SK-N-SH (cell line): Measurements from ENCODE around the gene STARD3. TPM values are rescaled to one million over a fixed set of nuclear protein-coding genes. Genes with fewer than 3 reads are reported as not detected.

ENCODE experiments used
- CTCF ChIA-PET: fragments of 300-600, 350-600 bp; formaldehyde crosslinking; extraction: SDS; loops from one replicate; lab custom pipeline; 2021; lab: Yijun Ruan, JAX
- POLR2A ChIA-PET: fragments of 350-600 bp; sonication (Branson Sonifier 250); formaldehyde crosslinking; extraction: SDS; loops from one replicate; lab custom pipeline; 2020; ENCODE audit warnings: antibody characterized with exemption, inconsistent platforms; lab: Yijun Ruan, JAX
- DNase-seq: peaks from one replicate; pipeline ENCODE4 v3.0.0; 2012
- H2AFZ ChIP-seq: fragments of 200-600 bp; sonication (generic); 2 replicates; pipeline ENCODE4 v1.8.1; 2016; ENCODE audit warnings: antibody characterized with exemption, mild to moderate bottlenecking, low read depth
- H3F3A ChIP-seq: fragments of 200-600 bp; sonication (generic); replicated peaks from 2 replicates; pipeline ENCODE3; 2016; ENCODE audit warnings: antibody characterized with exemption, mild to moderate bottlenecking; ENCODE audit not compliant: insufficient read depth
- H3K27ac ChIP-seq, 2 experiments: fragments of 200-500 bp in 1 of 2; fragments of 200-600 bp in 1 of 2; sonication (Bioruptor generic) in 1 of 2; sonication (generic), shearing (Covaris generic) in 1 of 2; 2 replicates each; pipeline versions ENCODE4 v1.5.1 to v1.6.1; 2014 to 2016; ENCODE audit warnings: low read depth in 2 of 2, inconsistent platforms in 1 of 2, low read length in 1 of 2, mild to moderate bottlenecking in 1 of 2, mixed read lengths in 1 of 2
- H3K27me3 ChIP-seq: fragments of 200-600 bp; sonication (generic), shearing (Covaris generic); 2 replicates; pipeline ENCODE4 v1.6.1; 2016; ENCODE audit warnings: mixed run types; ENCODE audit not compliant: insufficient read depth
- H3K36me3 ChIP-seq, 2 experiments: fragments of 200-500 bp in 1 of 2; fragments of 200-600 bp in 1 of 2; sonication (Bioruptor generic) in 1 of 2; sonication (generic) in 1 of 2; replicated peaks in 1 of 2; 2 replicates each; pipeline versions ENCODE3 to v1.5.1; 2014 to 2016; ENCODE audit warnings: low read length in 1 of 2, mild to moderate bottlenecking in 1 of 2; ENCODE audit not compliant: insufficient read depth in 2 of 2, control insufficient read depth in 1 of 2
- H3K4me1 ChIP-seq, 2 experiments: fragments of 200-500 bp in 1 of 2; fragments of 200-600 bp in 1 of 2; sonication (Bioruptor generic) in 1 of 2; sonication (generic), shearing (Covaris generic) in 1 of 2; 2 replicates each; pipeline versions ENCODE4 v1.5.1 to v1.6.1; 2014 to 2016; ENCODE audit warnings: low read depth in 1 of 2, low read length in 1 of 2, mixed run types in 1 of 2; ENCODE audit not compliant: insufficient read depth in 2 of 2, control insufficient read depth in 1 of 2
- H3K4me2 ChIP-seq: fragments of 200-600 bp; sonication (generic), shearing (Covaris generic); 2 replicates; pipeline ENCODE4 v1.6.1; 2017; ENCODE audit warnings: mixed run types
- H3K4me3 ChIP-seq, 2 experiments: fragments of 200-500 bp in 1 of 2; fragments of 200-600 bp in 1 of 2; sonication (Bioruptor generic) in 1 of 2; sonication (generic), shearing (Covaris generic) in 1 of 2; 2 replicates each; pipeline versions ENCODE4 v1.5.1 to v1.8.1; 2014 to 2016; ENCODE audit warnings: low read depth in 2 of 2, inconsistent platforms in 1 of 2, low read length in 1 of 2, mild to moderate bottlenecking in 1 of 2, mixed read lengths in 1 of 2, moderate library complexity in 1 of 2
- H3K79me2 ChIP-seq: fragments of 200-600 bp; sonication (generic); 2 replicates; pipeline ENCODE4 v1.8.1; 2017; ENCODE audit warnings: mild to moderate bottlenecking; ENCODE audit not compliant: insufficient read depth
- H3K9ac ChIP-seq: fragments of 200-600 bp; sonication (generic); 2 replicates; pipeline ENCODE4 v1.6.1; 2017; ENCODE audit warnings: mixed run types
- H3K9me2 ChIP-seq: fragments of 200-600 bp; sonication (generic); 2 replicates; pipeline ENCODE4 v1.6.1; 2017; ENCODE audit warnings: mixed run types
- H3K9me3 ChIP-seq: fragments of 200-600 bp; sonication (generic); 2 replicates; pipeline ENCODE4 v1.6.1; 2017; ENCODE audit warnings: mixed run types, mild to moderate bottlenecking, moderate library complexity
- H4K20me1 ChIP-seq: fragments of 200-600 bp; sonication (generic); 2 replicates; pipeline ENCODE4 v1.6.1; 2017; ENCODE audit warnings: mild to moderate bottlenecking, mixed run types; ENCODE audit not compliant: insufficient read depth
- CHD2 ChIP-seq: fragments of 150-350 bp; IDR thresholded peaks from 2 replicates; pipeline ENCODE4 v1.6.1; 2018; ENCODE audit warnings: low read length; ENCODE audit not compliant: partially characterized antibody
- CTCF ChIP-seq: fragments of 200-600 bp; sonication (generic); IDR thresholded peaks from 2 replicates; pipeline ENCODE4 v1.6.1; 2017; ENCODE audit warnings: antibody characterized with exemption, mild to moderate bottlenecking, moderate library complexity
- EP300 ChIP-seq, 2 experiments: IDR thresholded peaks; 2 replicates each; pipeline versions ENCODE4 v1.4.0 to v1.6.1; 2012; ENCODE audit warnings: borderline replicate concordance in 1 of 2, low read depth in 1 of 2, low read length in 1 of 2
- EZH2phosphoT487 ChIP-seq: fragments of 200-600 bp; sonication (generic); IDR thresholded peaks from 2 replicates; pipeline ENCODE4 v1.6.1; 2017; ENCODE audit warnings: low read depth, mixed run types, mild to moderate bottlenecking, antibody characterized with exemption, moderate library complexity, borderline replicate concordance
- FOXJ3 ChIP-seq: sonication (generic); formaldehyde crosslinking; IDR thresholded peaks from 2 replicates; pipeline ENCODE4 v1.5.1; 2020; ENCODE audit warnings: mild to moderate bottlenecking, missing genetic modification reagents
- FOXM1 ChIP-seq: IDR thresholded peaks from 2 replicates; pipeline ENCODE4 v1.4.0; 2012; ENCODE audit warnings: low read depth, mild to moderate bottlenecking
- GABPA ChIP-seq: IDR thresholded peaks from 2 replicates; pipeline ENCODE4 v1.4.0; 2012; ENCODE audit warnings: low read depth, mild to moderate bottlenecking
- IRF3 ChIP-seq: fragments of 150-350 bp; IDR thresholded peaks from 2 replicates; pipeline ENCODE4 v1.6.1; 2016; ENCODE audit warnings: mild to moderate bottlenecking, low read depth, low read length
- JUND ChIP-seq: IDR thresholded peaks from 2 replicates; pipeline ENCODE4 v1.4.0; 2012
- MEF2A ChIP-seq: IDR thresholded peaks from 2 replicates; pipeline ENCODE4 v1.4.0; 2012; ENCODE audit warnings: low read depth, borderline replicate concordance
- NRF1 ChIP-seq: IDR thresholded peaks from 2 replicates; pipeline ENCODE4 v1.6.1; 2012; ENCODE audit warnings: low read depth, mild to moderate bottlenecking, low read length
- POLR2AphosphoS5 ChIP-seq: IDR thresholded peaks from 2 replicates; pipeline ENCODE4 v1.6.1; 2012; ENCODE audit warnings: low read depth, low read length
- REST ChIP-seq: IDR thresholded peaks from 2 replicates; pipeline ENCODE4 v1.6.1; 2012; ENCODE audit warnings: mild to moderate bottlenecking, low read depth, low read length, moderate library complexity
- SIN3A ChIP-seq: IDR thresholded peaks from 2 replicates; pipeline ENCODE4 v1.6.1; 2012; ENCODE audit warnings: low read depth, mild to moderate bottlenecking, low read length, moderate library complexity, borderline replicate concordance
- SMC3 ChIP-seq: IDR thresholded peaks from 2 replicates; pipeline ENCODE4 v1.6.1; 2012; ENCODE audit warnings: low read depth, low read length, improper control_type of control experiment
- TCF12 ChIP-seq: IDR thresholded peaks from 2 replicates; pipeline ENCODE4 v1.4.0; 2012
- TEAD4 ChIP-seq: IDR thresholded peaks from 2 replicates; pipeline ENCODE4 v1.4.0; 2012; ENCODE audit warnings: mild to moderate bottlenecking, borderline replicate concordance; ENCODE audit not compliant: insufficient read depth
- USF2 ChIP-seq: fragments of 150-350 bp; IDR thresholded peaks from 2 replicates; pipeline ENCODE4 v1.6.1; 2017; ENCODE audit warnings: antibody characterized with exemption, low read length, low read depth, borderline replicate concordance
- WGBS: methylation state at CpG from one replicate; pipeline ENCODE4 v1.1.6; 2017; ENCODE audit warnings: low lambda C conversion rate; 5-methylcytosine and 5-hydroxymethylcytosine counted together
- polyA plus RNA-seq, 3 experiments: library from polyadenylated mRNA; depleted of rRNA; stranded (reverse); fragments of >200 nt; gene quantifications; 2 replicates each; pipeline ENCODE4 v1.2.3, GENCODE V29; 2012

STARD3 gene
- polyA plus RNA-seq, 1 of the 3 experiments (the other 2 are of a cell fraction), result 76.8 TPM

- CTCF ChIA-PET, result interaction anchor here (1.0 to 4.7 kb wide), 4 partner anchors 8 to 55 kb away, joined by 4 to 43 read pairs (median 8); partner anchors contain the start of gene PNMT
- Histone ChIP-seq H3F3A (peaks cover 2% of the 10 kb centered on the region), H3K4me1 (peaks cover 0 to 4% of the 10 kb centered on the region in 2 experiments; a peak in 1 of 4 replicates), H3K9ac (no peak overlapping the region), H3K9me3 (no peaks in the 10 kb centered on the region), H3K4me3 (no peak overlapping the region), H3K4me2 (no peak overlapping the region), H3K9me2 (no peaks in the 10 kb centered on the region), H3K27ac (no peak overlapping the region), H3K36me3 (no peaks in the 10 kb centered on the region), H2AFZ (no peak overlapping the region), H3K27me3 (peaks cover 33% of the 10 kb centered on the region; the same call in 1 of the 2 replicates), H3K79me2 (no peaks in the 10 kb centered on the region), H4K20me1 (no peaks in the 10 kb centered on the region)
- no peak for DNase-seq
- 78% methylated on average over 7 of the region's 7 CpGs for WGBS
- TF ChIP-seq CTCF (no peak), TCF12 (no peak), IRF3 (no peak), EP300 (IDR thresholded peaks at IDR 0.05; ENCODE audit: borderline replicate concordance in 1 of 2, low read depth in 1 of 2, low read length in 1 of 2) (no peak), MEF2A (no peak), FOXJ3 (CRISPR knock-in tag) (no peak), SMC3 (no peak), FOXM1 (no peak), NRF1 (no peak)
- POLR2A ChIA-PET, result no interaction called here
Measured at GRCh38 chr17:39612935-39613464, 23.9 kb upstream of the STARD3 start.

GRCh38 chr17:39614545-39615157, 22.3 kb upstream of the STARD3 start:
- TF ChIP-seq TEAD4 (no peak), SIN3A (no peak), POLR2AphosphoS5 (no peak), FOXJ3 (CRISPR knock-in tag) (no peak), JUND (no peak), EZH2phosphoT487 (no peak), CHD2 (no peak), GABPA (no peak), REST (no peak), FOXM1 (no peak), USF2 (no peak)
- ChIA-PET CTCF (interaction anchor here (0.9 to 14.5 kb wide), 4 partner anchors 8 to 67 kb away, joined by 3 to 285 read pairs (median 25); partner anchors contain the start of gene NEUROD2), POLR2A (no interaction called here)
- no peaks in the 10 kb centered on the region for H3K9me3 ChIP-seq
- 74% methylated on average over 3 of the region's 3 CpGs for WGBS
- H3K27ac ChIP-seq, result no peak overlapping the region
- no peak overlapping the region for H3K4me2 ChIP-seq
- H3K9me2 ChIP-seq, result no peaks in the 10 kb centered on the region
- no peak overlapping the region for H3K4me3 ChIP-seq
- peaks cover 16% of the 10 kb centered on the region; the same call in 1 of the 2 replicates for H3K27me3 ChIP-seq
- H2AFZ ChIP-seq, result no peak overlapping the region
- no peak for DNase-seq
- H3K4me1 ChIP-seq, result peaks cover 0 to 9% of the 10 kb centered on the region in 2 experiments; a peak in 1 of 4 replicates
- no peak overlapping the region for H3K9ac ChIP-seq
- peaks cover 2% of the 10 kb centered on the region for H3F3A ChIP-seq
- no peaks in the 10 kb centered on the region for H3K79me2 ChIP-seq
- H4K20me1 ChIP-seq, result no peaks in the 10 kb centered on the region
- no peaks in the 10 kb centered on the region for H3K36me3 ChIP-seq
